Uterus (tissue), 4 donors: Measurements from ENCODE around the gene CCNYL1. TPM values are rescaled to one million over a fixed set of nuclear protein-coding genes. Genes with fewer than 3 reads are reported as not detected.
A peak's percentile ranks its signal among the peaks of the same experiment; 100 is the strongest.
"Not testable (repeated sequence)": the region's sequence is repeated elsewhere in the genome, so short reads cannot be mapped to it uniquely, and the experiment has no call there.

ENCODE experiments used
- DNase-seq, 2 donors: peaks; one replicate each; pipeline ENCODE4 v3.0.0-alpha.2; 2019 to 2020
- H3K27ac ChIP-seq, 2 donors: fragments of 200-600 bp; sonication (generic); 1 replicate in 1 of 2; 2 replicates in 1 of 2; pipeline ENCODE4 v1.5.1; 2016 to 2018
- H3K27me3 ChIP-seq, 2 donors: fragments of 200-600 bp; sonication (generic); one replicate each; pipeline ENCODE4 v1.5.1; 2018 to 2019; ENCODE audit warnings: control low read depth in 1 of 2
- H3K36me3 ChIP-seq, 2 donors: fragments of 200-600 bp; sonication (generic); one replicate each; pipeline ENCODE4 v1.5.1; 2019; ENCODE audit warnings: control low read depth in 1 of 2
- H3K4me1 ChIP-seq, 2 donors: fragments of 200-600 bp; sonication (generic); one replicate each; pipeline ENCODE4 v1.5.1; 2018 to 2019; ENCODE audit warnings: control low read depth in 1 of 2
- H3K4me3 ChIP-seq, 2 donors: fragments of 200-600 bp; sonication (generic); 1 replicate in 1 of 2; 2 replicates in 1 of 2; pipeline ENCODE4 v1.5.1; 2018 to 2019; ENCODE audit warnings: mild to moderate bottlenecking in 1 of 2
- H3K9me3 ChIP-seq, 2 donors: fragments of 200-600 bp; sonication (generic); one replicate each; pipeline ENCODE4 v1.5.1; 2019; ENCODE audit warnings: control low read depth in 1 of 2
- POLR2A ChIP-seq, 2 donors: fragments of 450-650 bp; IDR thresholded peaks; one replicate each; pipeline ENCODE4 v1.6.1; 2016; ENCODE audit warnings: antibody characterized with exemption in 2 of 2, mild to moderate bottlenecking in 1 of 2, moderate library complexity in 1 of 2
- intact Hi-C: fragments of 100-400 bp; cut with DNase I; formaldehyde crosslinking; loops from one replicate; pipeline ENCODE4 v1.15.1; 2023; ENCODE audit warnings: low total_unique reads
- total RNA-seq, 4 donors: library from RNA; depleted of rRNA in 3 of 4; stranded (reverse); fragments of >200 nt in 3 of 4; gene quantifications; one replicate each; pipeline versions ENCODE4 v1.1.0 to v1.2.4, GENCODE V29; 2014 to 2023
- TF ChIP-seq, protein P1 (sequence below), 4 experiments: fragments of 200-600 bp in 2 of 4; fragments of 450-650 bp in 2 of 4; sonication (generic) in 2 of 4; IDR thresholded peaks; one replicate each; pipeline ENCODE4 v1.5.1; 2016 to 2019; ENCODE audit warnings: antibody characterized with exemption in 4 of 4, mild to moderate bottlenecking in 2 of 4, moderate library complexity in 1 of 4
- donor health status: DM: yes; HTN: yes; CAD: no.

CCNYL1 gene
- total RNA-seq, 4 donors from 2014 or later = 4.1 to 32.6 (median 15.7) TPM

DNA sequence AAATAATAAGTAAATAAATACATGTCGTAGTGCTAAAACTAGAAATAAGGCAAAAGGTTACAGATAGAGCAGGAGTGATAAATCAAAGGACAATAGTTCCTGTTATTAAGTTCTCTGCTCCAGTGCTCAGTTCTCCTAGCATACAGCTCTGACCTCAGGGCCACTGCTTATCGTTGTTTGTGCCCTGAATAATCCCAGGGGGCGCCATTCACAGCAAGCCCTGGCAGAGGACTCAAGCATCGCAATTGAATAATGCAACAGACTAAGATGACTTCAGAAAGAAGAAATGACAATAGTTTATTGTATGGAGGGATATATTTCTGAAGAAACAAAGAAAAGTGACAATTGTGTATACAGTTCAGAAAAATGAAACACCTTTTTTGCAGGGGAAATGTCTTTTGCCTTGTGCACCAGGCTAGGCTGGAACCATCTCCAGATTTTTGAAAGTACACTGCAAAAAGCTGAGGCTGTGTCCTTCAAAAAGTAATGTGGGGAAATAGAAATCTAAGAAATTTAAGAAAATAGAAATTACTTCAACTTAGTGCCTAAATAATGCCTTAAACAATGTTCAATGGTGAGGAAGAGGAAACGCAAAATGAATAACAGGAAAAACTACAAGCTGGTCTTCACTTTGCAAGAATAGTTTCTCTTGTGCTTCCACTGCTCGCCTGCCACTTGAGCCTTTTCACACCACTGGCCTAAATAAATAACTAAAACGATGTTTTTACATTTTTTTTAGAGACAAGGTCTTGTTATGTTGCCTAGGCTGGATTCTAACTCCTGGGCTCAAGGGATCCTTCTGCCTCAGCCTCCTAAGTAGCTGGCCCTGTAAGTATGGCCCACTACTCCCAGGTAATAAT, 19.0 kb upstream of the CCNYL1 start:
- peak in 1 of 2 donors; percentile 18 for DNase-seq
- Histone ChIP-seq H3K27ac (no peak overlapping the region), H3K27me3 (no peaks in the 10 kb centered on the region), H3K4me3 (no peak overlapping the region), H3K36me3 (no peaks in the 10 kb centered on the region), H3K9me3 (no peaks in the 10 kb centered on the region), H3K4me1 (no peaks in the 10 kb centered on the region)
- intact Hi-C loops = no loop called here
- TF ChIP-seq, protein P1, sequence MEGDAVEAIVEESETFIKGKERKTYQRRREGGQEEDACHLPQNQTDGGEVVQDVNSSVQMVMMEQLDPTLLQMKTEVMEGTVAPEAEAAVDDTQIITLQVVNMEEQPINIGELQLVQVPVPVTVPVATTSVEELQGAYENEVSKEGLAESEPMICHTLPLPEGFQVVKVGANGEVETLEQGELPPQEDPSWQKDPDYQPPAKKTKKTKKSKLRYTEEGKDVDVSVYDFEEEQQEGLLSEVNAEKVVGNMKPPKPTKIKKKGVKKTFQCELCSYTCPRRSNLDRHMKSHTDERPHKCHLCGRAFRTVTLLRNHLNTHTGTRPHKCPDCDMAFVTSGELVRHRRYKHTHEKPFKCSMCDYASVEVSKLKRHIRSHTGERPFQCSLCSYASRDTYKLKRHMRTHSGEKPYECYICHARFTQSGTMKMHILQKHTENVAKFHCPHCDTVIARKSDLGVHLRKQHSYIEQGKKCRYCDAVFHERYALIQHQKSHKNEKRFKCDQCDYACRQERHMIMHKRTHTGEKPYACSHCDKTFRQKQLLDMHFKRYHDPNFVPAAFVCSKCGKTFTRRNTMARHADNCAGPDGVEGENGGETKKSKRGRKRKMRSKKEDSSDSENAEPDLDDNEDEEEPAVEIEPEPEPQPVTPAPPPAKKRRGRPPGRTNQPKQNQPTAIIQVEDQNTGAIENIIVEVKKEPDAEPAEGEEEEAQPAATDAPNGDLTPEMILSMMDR (IDR thresholded peaks at IDR 0.05) = peak in 1 of 4 experiments; percentile 33
- TF ChIP-seq POLR2A (IDR thresholded peaks at IDR 0.05) = no peak

DNA sequence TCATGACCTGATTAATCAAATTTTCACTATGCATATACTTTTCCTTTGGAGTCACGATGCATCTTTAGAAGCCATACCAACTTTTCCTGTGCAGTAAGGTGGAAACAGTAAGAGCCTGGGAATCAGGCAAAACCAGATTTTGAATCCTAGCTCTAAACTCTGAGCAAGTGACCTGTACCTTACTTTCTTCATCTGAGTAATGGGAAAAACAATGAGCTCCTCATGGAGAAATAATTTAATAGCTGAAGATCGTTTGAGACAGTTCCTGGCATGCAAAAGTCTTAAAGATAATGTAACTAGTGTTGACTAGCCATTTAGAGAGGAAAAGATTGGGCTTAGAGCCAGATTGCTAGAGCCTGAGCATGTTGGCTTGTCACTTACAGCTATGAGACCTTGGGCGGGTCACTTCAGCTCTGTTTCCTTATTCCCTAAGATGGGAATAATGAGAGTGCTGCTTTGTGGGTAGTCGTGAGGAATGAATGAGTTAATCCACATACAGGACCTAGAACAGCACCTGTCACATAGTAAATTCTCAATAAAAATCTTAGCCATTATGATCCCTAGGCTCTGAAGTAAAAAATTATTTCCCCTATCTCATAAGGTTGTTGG, 17.7 kb upstream of the CCNYL1 start:
- H3K36me3 ChIP-seq = no peaks in the 10 kb centered on the region
- no peak overlapping the region for H3K27ac ChIP-seq
- DNase-seq = no peak
- no peak overlapping the region for H3K4me3 ChIP-seq
- no peak for TF ChIP-seq POLR2A (IDR thresholded peaks at IDR 0.05)
- TF ChIP-seq, protein P1 (IDR thresholded peaks at IDR 0.05) = no peak
- no peaks in the 10 kb centered on the region for H3K4me1 ChIP-seq
- H3K27me3 ChIP-seq = no peaks in the 10 kb centered on the region
- H3K9me3 ChIP-seq = no peaks in the 10 kb centered on the region
- intact Hi-C loops = no loop called here

DNA sequence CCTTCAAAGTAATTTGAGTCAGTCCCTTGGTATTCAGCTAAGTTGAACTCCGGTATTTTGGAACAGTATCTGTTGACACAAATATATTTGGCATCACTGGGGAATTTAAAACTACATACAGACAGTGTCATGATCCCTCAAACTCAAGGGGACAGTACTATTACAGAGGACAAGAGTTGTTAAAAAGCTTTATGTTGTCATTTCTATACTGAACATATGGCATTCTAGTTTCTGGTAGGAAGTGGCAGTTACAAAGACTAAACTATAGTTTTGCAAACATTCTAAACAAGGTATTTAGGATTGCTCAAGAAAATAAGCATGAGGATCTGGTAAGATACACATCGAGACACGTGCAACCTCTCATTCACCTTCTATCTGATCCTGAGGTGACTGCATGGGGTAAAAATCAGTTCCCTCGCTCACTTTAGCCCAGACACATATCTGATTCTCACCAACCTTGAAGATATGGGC, 16.6 kb upstream of the CCNYL1 start:
- no peaks in the 10 kb centered on the region for H3K27me3 ChIP-seq
- TF ChIP-seq POLR2A (IDR thresholded peaks at IDR 0.05) = no peak
- TF ChIP-seq, protein P1 (IDR thresholded peaks at IDR 0.05) = no peak
- H3K4me3 ChIP-seq = no peak overlapping the region
- no peak overlapping the region for H3K27ac ChIP-seq
- H3K36me3 ChIP-seq = no peaks in the 10 kb centered on the region
- no peaks in the 10 kb centered on the region for H3K4me1 ChIP-seq
- intact Hi-C loops = no loop called here
- DNase-seq = no peak
- no peaks in the 10 kb centered on the region for H3K9me3 ChIP-seq

DNA sequence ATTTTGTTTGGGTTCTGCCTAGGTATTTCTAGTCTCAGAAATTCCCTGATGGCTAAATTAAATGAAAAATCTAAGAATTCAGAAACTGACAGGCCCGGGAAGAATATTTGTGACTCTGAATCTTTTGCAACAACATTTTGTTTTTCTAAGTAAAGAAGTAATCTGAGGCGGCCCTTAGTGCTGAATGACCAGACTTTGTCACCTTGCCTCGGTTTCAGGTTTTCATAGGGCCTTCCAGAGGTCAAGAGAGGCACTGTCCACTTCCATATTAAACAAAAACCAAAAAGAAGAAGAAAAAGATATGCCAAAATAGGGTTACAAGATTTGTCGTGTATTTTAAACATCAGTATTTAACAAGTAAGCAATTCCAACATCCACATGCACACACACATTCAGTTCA, 16.1 kb upstream of the CCNYL1 start:
- H3K4me3 ChIP-seq = no peak overlapping the region
- H3K36me3 ChIP-seq = no peaks in the 10 kb centered on the region
- intact Hi-C loops = no loop called here
- DNase-seq = no peak
- TF ChIP-seq, protein P1 (IDR thresholded peaks at IDR 0.05) = no peak
- no peak for TF ChIP-seq POLR2A (IDR thresholded peaks at IDR 0.05)
- H3K27me3 ChIP-seq = no peaks in the 10 kb centered on the region
- H3K27ac ChIP-seq = no peak overlapping the region
- H3K4me1 ChIP-seq = no peaks in the 10 kb centered on the region
- H3K9me3 ChIP-seq = no peaks in the 10 kb centered on the region

DNA sequence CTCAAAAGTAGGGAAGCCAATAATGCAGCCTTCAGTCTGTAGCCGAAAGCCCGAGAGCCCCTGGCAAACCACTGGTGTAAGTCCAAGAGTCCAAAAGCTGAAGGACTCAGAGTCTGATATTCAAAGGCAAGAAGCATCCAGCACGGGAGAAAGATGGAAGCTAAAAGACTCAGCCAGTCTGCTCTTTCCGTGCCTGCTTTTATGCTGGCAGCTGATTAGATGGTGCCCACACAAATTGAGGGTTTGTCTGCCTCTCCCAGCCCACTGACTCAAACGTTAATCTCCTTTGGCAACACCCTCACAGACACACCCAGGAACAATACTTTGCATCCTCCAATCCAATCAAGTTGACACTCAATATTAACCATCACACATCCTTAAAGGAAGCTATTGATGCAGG, 14.5 kb upstream of the CCNYL1 start:
- intact Hi-C loops, H3K27me3 ChIP-seq, H3K36me3 ChIP-seq, H3K27ac ChIP-seq, H3K9me3 ChIP-seq, H3K4me3 ChIP-seq, DNase-seq, H3K4me1 ChIP-seq: not testable (repeated sequence)
